Fibroblast of lung (primary cell): ENCODE data around the gene CPEB4.

Experiments used
- EZH2 ChIP-seq: IDR thresholded peaks from 2 replicates; pipeline ENCODE4 v1.5.1; 2012; ENCODE audit warnings: low read length, control low read depth, mild to moderate bottlenecking; ENCODE audit errors: missing control alignments
- TF ChIP-seq, protein P1 (sequence below), 2 donors: IDR thresholded peaks in 1 of 2; conservative IDR thresholded peaks in 1 of 2; 1 replicate in 1 of 2; 2 replicates in 1 of 2; pipeline ENCODE4 v1.5.1; 2011 to 2012; ENCODE audit warnings: low read length in 2 of 2, control low read depth in 1 of 2, inconsistent platforms in 1 of 2, low read depth in 1 of 2, mild to moderate bottlenecking in 1 of 2

DNA sequence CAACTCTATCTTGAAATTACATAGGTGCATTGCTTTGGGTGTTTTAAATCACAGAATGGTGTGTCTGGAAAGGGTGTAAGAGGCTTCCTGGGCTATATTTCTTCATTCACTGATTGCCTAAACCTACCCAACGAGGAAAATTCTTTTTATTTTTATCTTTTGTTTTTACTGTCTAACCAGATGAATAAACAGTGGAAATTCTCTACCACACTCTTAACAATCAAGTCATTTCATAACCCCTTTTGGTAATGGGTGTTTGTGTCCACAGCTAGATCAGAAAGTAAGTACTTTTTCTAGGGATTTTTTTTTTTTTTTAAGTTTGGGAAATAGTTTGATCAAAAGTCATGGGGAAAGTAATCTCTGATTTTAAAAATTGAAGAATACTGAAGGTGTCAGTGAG is 73.3 kb downstream of the CPEB4 start:
- TF ChIP-seq, protein P1, sequence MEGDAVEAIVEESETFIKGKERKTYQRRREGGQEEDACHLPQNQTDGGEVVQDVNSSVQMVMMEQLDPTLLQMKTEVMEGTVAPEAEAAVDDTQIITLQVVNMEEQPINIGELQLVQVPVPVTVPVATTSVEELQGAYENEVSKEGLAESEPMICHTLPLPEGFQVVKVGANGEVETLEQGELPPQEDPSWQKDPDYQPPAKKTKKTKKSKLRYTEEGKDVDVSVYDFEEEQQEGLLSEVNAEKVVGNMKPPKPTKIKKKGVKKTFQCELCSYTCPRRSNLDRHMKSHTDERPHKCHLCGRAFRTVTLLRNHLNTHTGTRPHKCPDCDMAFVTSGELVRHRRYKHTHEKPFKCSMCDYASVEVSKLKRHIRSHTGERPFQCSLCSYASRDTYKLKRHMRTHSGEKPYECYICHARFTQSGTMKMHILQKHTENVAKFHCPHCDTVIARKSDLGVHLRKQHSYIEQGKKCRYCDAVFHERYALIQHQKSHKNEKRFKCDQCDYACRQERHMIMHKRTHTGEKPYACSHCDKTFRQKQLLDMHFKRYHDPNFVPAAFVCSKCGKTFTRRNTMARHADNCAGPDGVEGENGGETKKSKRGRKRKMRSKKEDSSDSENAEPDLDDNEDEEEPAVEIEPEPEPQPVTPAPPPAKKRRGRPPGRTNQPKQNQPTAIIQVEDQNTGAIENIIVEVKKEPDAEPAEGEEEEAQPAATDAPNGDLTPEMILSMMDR (conservative IDR thresholded peaks at IDR 0.05 in 1 of 2, IDR thresholded peaks at IDR 0.05 in 1 of 2; ENCODE audit: low read depth in 1 of 2, low read length in 2 of 2), result no peak
- TF ChIP-seq EZH2, result no peak
